ENCODE measurements around the gene DPYD.

GRCh38 chr1:97646071-97646470 lies 274.8 kb downstream of the DPYD start:
- TF ChIP-seq CTCF (conservative IDR thresholded peaks at IDR 0.05) (no peak), ZFX (IDR thresholded peaks at IDR 0.05) (no peak)

Data from C4-2B (cell line).